Measurements from ENCODE around the gene KDM2A. TPM values are rescaled to one million over a fixed set of nuclear protein-coding genes. Genes with fewer than 3 reads are reported as not detected.

Gene KDM2A
- total and polyA plus RNA-seq, 4 donors, result 30.6 to 102 (median 63.2) TPM

- no peak for ATAC-seq (ENCODE audit: insufficient read depth, low FRiP score)
- H3K27ac ChIP-seq (ENCODE audit: low read depth in 1 of 2, low read length in 1 of 2), result no peak overlapping the region
- no peak for TF ChIP-seq CTCF (IDR thresholded peaks at IDR 0.05; ENCODE audit: control extremely low read depth, extremely low read depth)
- H3K4me3 ChIP-seq, result no peak overlapping the region
- no peak for DNase-seq
- 92 to 96% methylated on average over 11 of the region's 11 CpGs for WGBS, 2 donors
- no peaks in the 10 kb centered on the region for H3K9me3 ChIP-seq (ENCODE audit: control insufficient read depth in 4 of 4, insufficient read depth in 3 of 4, low read length in 3 of 4)
- peaks cover 38 to 64% (median 40%) of the 10 kb centered on the region in 4 donors for H3K36me3 ChIP-seq (ENCODE audit: control insufficient read depth in 4 of 4, insufficient read depth in 4 of 4, low read length in 4 of 4)
- H3K9ac ChIP-seq (ENCODE audit: insufficient read depth in 1 of 2, low read length in 2 of 2), result no peak overlapping the region
- no peaks in the 10 kb centered on the region for H3K27me3 ChIP-seq (ENCODE audit: control insufficient read depth in 3 of 3, insufficient read depth in 3 of 3, low read length in 2 of 3)
- H3K4me1 ChIP-seq (ENCODE audit: control insufficient read depth in 5 of 5, insufficient read depth in 5 of 5, low read length in 5 of 5), result peaks cover 0 to 20% (median 5%) of the 10 kb centered on the region in 5 donors
Observed at GRCh38 chr11:67245046-67245445, 126.0 kb downstream of the KDM2A start.

- TF ChIP-seq CTCF (IDR thresholded peaks at IDR 0.05; ENCODE audit: control extremely low read depth, extremely low read depth), result no peak
- Histone ChIP-seq H3K36me3 (ENCODE audit: control insufficient read depth in 4 of 4, insufficient read depth in 4 of 4, low read length in 4 of 4) (peaks cover 44 to 88% (median 62%) of the 10 kb centered on the region in 4 donors), H3K27ac (ENCODE audit: low read depth in 1 of 2, low read length in 1 of 2) (peak overlapping the region in 1 of 2 donors; percentile 74), H3K9ac (ENCODE audit: insufficient read depth in 1 of 2, low read length in 2 of 2) (no peak overlapping the region), H3K27me3 (ENCODE audit: control insufficient read depth in 3 of 3, insufficient read depth in 3 of 3, low read length in 2 of 3) (no peaks in the 10 kb centered on the region), H3K4me1 (ENCODE audit: control insufficient read depth in 5 of 5, insufficient read depth in 5 of 5, low read length in 5 of 5) (peaks cover 0 to 5% (median 0%) of the 10 kb centered on the region in 5 donors), H3K4me3 (no peak overlapping the region), H3K9me3 (ENCODE audit: control insufficient read depth in 4 of 4, insufficient read depth in 3 of 4, low read length in 3 of 4) (no peaks in the 10 kb centered on the region)
- no peak for ATAC-seq (ENCODE audit: insufficient read depth, low FRiP score)
- 78 to 83% methylated on average over 5 of the region's 5 CpGs for WGBS, 2 donors
- DNase-seq, result no peak
Observed at GRCh38 chr11:67247946-67248550, 129.0 kb downstream of the KDM2A start.

- Histone ChIP-seq H3K4me3 (no peak overlapping the region), H3K9me3 (ENCODE audit: control insufficient read depth in 4 of 4, insufficient read depth in 3 of 4, low read length in 3 of 4) (no peaks in the 10 kb centered on the region), H3K27me3 (ENCODE audit: control insufficient read depth in 3 of 3, insufficient read depth in 3 of 3, low read length in 2 of 3) (no peaks in the 10 kb centered on the region), H3K27ac (ENCODE audit: low read depth in 1 of 2, low read length in 1 of 2) (peak overlapping the region in 1 of 2 donors; percentile 21), H3K9ac (ENCODE audit: insufficient read depth in 1 of 2, low read length in 2 of 2) (no peak overlapping the region), H3K36me3 (ENCODE audit: control insufficient read depth in 4 of 4, insufficient read depth in 4 of 4, low read length in 4 of 4) (peaks cover 46 to 90% (median 67%) of the 10 kb centered on the region in 4 donors), H3K4me1 (ENCODE audit: control insufficient read depth in 5 of 5, insufficient read depth in 5 of 5, low read length in 5 of 5) (peaks cover 0 to 5% (median 0%) of the 10 kb centered on the region in 5 donors)
- TF ChIP-seq CTCF (IDR thresholded peaks at IDR 0.05; ENCODE audit: control extremely low read depth, extremely low read depth), result no peak
- ATAC-seq (ENCODE audit: insufficient read depth, low FRiP score), result no peak
- peak; percentile 32 to 72 (median 51) for DNase-seq
Observed at GRCh38 chr11:67248653-67249052, 129.6 kb downstream of the KDM2A start.
